K562 treated with DMSO at 1 percent for 12 hours (cell line): ENCODE data around the gene GPR3. TPM values are rescaled to one million over a fixed set of nuclear protein-coding genes. Genes with fewer than 3 reads are reported as not detected.

Source experiments
- total RNA-seq: library from RNA; unstranded; fragments of 300-600 nt; gene quantifications from 2 replicates; pipeline ENCODE4 v1.2.3, GENCODE V29; 2022; ENCODE audit not compliant: insufficient read depth

Gene GPR3, protein sequence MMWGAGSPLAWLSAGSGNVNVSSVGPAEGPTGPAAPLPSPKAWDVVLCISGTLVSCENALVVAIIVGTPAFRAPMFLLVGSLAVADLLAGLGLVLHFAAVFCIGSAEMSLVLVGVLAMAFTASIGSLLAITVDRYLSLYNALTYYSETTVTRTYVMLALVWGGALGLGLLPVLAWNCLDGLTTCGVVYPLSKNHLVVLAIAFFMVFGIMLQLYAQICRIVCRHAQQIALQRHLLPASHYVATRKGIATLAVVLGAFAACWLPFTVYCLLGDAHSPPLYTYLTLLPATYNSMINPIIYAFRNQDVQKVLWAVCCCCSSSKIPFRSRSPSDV
- 4.9 and 6.9 TPM in 2 replicates for total RNA-seq

DNA sequence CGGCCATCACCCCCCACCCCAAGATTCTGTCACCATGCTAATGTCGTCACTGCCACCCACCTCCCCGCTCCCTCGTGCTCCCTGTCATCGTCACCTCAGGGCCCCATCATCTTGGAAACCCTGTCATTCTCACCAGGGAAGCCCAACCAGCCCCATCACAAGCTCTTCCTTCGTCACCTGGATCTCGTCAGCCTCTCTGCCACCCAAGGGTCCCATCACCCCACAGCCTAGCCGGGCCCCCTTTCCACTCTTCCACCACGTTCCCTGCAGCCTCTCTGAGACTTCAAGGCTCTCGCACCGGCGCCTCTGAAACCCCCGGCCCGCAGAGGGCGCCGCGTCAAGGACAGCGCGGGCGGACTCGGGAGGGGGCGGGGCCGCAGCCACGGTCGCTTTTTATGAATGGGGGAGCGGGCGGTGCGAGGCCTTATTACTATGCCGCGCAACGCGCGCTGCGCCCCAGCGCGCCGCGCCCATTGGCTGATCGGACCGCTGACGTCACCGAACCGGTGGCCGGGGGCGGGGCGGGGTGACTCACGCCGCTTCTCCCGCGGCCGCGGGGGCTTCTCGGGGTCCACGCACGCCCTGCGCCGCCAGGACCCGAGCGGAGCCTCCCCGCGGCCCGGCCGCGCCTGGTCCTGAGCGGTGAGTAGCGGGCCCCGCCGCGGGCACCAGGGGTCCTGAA is at the start of gene GPR3:
TSS of gene GPR3 (plus strand) at position 527 of the 682 bp plus-strand sequence. CDS start 1,177 bp downstream, outside the sequence.

DNA sequence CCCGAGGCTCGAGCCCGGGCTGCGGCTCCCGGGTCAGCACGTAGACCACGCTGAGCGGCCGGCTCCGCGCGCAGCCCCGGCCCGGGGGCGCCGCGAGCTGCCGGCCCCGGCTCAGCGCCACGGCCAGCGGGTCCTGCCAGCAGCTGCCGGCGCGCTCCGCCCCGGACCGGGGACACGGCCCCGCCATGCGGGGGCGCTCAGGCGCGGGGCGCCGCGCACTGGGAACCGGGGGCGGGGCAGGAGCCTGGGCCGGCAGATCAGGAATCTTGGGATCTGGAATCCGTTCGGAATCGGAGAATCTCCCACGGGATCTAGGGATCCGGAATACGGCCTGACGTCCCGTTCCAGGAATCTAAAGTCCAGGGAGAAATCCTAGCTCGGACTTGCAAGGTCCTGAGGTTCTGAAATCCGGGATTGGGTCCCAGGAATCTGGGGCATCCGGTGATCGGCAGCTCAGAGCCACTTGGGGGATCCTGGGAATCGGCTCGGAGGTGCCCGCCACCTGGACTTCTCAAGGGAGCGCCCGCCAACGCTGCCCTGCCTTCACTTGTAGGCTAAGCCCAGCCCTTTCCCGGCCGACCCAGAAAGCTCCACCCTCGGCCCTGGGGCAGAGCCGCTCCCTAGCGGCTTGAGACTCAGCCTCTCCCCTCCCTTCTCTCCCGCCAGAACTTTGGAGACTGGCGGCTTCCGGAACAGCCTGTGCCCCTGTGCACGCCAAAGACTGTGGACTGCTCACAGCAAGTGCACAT is 25.8 kb upstream of the GPR3 start, which contains the start of gene MAP3K6:
TSS of gene MAP3K6 (minus strand) at position 551 of the 749 bp plus-strand sequence. CDS start at position 187, 364 bp downstream.

DNA sequence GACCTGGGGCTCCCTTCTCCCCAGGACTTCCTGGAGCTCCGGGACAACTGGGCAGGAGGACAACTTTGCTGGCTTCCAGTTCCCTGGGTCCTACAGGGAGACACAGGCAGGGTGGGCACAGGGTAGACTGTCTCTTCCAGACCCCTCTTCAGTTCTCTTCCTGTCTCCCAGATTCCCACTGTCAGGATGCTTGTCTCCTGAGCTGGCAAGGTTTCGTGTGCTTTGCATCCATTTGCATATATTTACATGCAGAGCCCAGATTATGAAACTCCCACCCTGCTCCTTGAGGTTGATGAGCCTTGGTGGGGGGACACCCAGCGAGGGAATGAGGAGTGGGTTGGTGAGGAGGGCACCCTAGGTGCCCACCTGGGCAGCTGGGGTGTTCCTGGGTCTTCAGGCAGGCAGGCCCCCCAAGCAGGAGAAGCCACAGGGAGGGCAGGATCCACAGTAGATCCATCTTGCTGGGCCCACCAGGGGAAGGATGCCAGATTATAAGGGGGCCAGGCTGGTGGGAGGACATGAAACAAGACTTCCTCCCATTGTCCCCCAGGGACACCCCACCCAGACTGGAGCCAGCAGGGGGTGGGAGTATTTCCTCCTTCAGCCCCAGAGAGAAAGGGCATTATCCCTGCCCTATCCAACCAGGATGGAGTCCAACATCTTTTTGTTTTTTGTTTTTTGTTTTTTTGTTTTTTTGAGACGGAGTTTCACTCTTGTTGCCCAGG is 17.9 kb upstream of the GPR3 start, which contains the start of gene FCN3:
TSS of gene FCN3 (minus strand) at position 463 of the 725 bp plus-strand sequence. CDS start at position 457, 6 bp downstream.

DNA sequence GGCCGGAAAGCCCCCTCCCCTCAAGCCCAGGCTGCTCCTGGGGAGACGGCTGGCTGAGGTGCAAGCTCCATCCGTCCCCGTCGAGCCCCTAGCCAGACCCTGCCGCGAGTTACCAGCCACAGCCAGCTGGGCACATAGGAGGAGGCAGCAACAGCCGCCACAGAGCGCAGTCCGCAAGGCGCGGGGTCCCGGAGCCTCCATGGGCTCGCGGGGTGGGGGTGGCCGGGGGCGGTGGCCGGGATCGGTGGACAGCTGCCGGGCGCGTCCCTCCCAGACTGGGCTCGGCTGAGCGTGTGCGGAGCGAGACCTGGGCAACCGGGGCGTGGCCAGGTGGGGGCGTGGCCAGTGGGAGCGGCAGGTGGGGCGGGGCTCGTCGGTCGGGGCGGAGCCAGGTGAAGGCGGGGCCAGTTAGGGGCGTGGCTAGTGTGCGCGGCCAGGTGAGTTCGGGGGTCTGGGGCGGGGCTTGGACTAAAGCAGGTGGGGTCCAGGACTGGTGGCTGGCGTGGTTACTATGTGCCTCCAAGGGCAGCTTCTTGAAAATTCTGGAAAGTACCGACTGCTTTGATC is 9.3 kb upstream of the GPR3 start, which contains the start of gene CD164L2:
TSS of gene CD164L2 (minus strand) at position 295 of the 567 bp plus-strand sequence. CDS start at position 201, 94 bp downstream.

Other genes starting within 250 kb of the GPR3 start
- gene SLC9A1, start 237.5 kb upstream of the GPR3 start, total RNA-seq: 9.9 and 20.9 TPM in 2 replicates
- 29.9 and 66.8 TPM in 2 replicates for gene WDTC1, start 158.0 kb upstream of the GPR3 start, total RNA-seq
- gene TMEM222, start 70.5 kb upstream of the GPR3 start, total RNA-seq: 53.0 and 68.7 TPM in 2 replicates
- gene SYTL1, start 50.6 kb upstream of the GPR3 start, total RNA-seq: 9.9 and 11.2 TPM in 2 replicates
- gene MAP3K6, start 25.7 kb upstream of the GPR3 start, total RNA-seq: 13.7 and 13.8 TPM in 2 replicates
- not detected in 2 replicates for gene FCN3, start 17.8 kb upstream of the GPR3 start, total RNA-seq
- 1.8 and 2.3 TPM in 2 replicates for gene CD164L2, start 9.3 kb upstream of the GPR3 start, total RNA-seq
- gene WASF2, start 97.5 kb downstream of the GPR3 start, total RNA-seq: 36.0 and 96.4 TPM in 2 replicates
- gene AHDC1, start 211.5 kb downstream of the GPR3 start, total RNA-seq: 13.4 and 23.6 TPM in 2 replicates
- gene FGR, start 242.6 kb downstream of the GPR3 start, total RNA-seq: not detected in 2 replicates